22Rv1 (cell line): ENCODE measurements around the gene OR13G1.

Experiments
- ZFX ChIP-seq: fragments of 450-650 bp; IDR thresholded peaks from 2 replicates; pipeline ENCODE4 v1.6.1; 2017; ENCODE audit warnings: antibody characterized with exemption, borderline replicate concordance
- TF ChIP-seq, protein P1 (sequence below): fragments of 450-650 bp; IDR thresholded peaks from 2 replicates; pipeline ENCODE4 v1.5.1; 2017; ENCODE audit warnings: mild to moderate bottlenecking

DNA sequence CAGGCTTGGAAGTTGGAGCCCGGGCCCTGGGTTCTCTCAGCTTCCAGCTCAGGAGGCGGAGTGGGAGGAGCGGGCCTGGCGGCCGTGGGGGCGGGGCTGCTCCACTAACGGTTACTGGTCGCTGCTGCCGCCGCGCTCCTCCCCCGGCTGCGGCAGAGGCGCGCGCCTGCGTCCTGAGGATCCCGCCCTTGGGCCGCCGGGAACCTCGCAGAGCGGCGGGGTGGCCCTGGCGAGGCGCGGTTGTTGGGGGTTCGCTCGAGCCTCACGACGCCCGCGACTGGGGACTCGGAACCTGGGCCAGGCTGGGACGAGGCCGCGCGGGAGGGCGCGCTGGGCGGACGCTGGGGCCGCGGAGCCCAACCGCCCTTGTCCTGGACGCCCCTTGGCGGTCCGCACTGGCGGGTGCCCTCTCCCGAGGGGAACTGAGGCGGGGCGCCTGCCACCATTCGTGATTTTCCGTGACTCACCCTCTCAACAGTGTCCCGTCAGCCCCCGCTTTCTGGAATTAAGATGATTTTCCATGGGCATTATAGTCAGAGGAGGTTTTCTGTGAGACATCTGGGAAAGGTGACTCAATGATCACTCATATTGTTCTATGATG is 40.1 kb downstream of the OR13G1 start:
- TF ChIP-seq, protein P1, sequence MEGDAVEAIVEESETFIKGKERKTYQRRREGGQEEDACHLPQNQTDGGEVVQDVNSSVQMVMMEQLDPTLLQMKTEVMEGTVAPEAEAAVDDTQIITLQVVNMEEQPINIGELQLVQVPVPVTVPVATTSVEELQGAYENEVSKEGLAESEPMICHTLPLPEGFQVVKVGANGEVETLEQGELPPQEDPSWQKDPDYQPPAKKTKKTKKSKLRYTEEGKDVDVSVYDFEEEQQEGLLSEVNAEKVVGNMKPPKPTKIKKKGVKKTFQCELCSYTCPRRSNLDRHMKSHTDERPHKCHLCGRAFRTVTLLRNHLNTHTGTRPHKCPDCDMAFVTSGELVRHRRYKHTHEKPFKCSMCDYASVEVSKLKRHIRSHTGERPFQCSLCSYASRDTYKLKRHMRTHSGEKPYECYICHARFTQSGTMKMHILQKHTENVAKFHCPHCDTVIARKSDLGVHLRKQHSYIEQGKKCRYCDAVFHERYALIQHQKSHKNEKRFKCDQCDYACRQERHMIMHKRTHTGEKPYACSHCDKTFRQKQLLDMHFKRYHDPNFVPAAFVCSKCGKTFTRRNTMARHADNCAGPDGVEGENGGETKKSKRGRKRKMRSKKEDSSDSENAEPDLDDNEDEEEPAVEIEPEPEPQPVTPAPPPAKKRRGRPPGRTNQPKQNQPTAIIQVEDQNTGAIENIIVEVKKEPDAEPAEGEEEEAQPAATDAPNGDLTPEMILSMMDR = no peak
- no peak for TF ChIP-seq ZFX
